ENCODE results near the gene FAM83E.

DNA sequence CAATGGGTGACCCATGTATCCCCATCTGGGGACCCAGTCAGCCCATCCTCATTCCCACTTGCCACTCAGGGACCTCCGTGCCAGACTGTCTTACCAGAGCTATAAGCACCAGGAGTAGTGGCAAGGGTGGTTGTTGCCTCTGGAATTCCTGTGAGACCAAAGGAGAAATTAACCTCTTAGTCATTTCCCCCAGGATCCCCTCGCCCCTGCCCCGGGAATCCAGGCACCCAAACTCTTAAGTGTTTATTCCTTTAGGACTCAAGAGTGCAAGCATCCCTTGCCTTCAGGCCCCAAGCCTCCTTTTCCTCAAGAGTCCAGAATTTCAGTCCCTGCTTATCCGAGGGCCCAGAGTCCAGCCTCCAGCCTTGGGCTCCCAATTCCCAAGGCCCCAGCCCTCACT is 48.8 kb upstream of the FAM83E start:
- TF ChIP-seq FOXM1 (IDR thresholded peaks at IDR 0.05; ENCODE audit: borderline replicate concordance): no peak
- TF ChIP-seq FOXK2 (IDR thresholded peaks at IDR 0.05): no peak
- no peak for TF ChIP-seq SP1 (IDR thresholded peaks at IDR 0.05)
- TF ChIP-seq TARDBP (IDR thresholded peaks at IDR 0.05): no peak
- no peak for TF ChIP-seq HDGF (IDR thresholded peaks at IDR 0.05; ENCODE audit: borderline replicate concordance)
- TF ChIP-seq CTBP1 (IDR thresholded peaks at IDR 0.05; ENCODE audit: borderline replicate concordance): no peak
- TF ChIP-seq ZNF384 (IDR thresholded peaks at IDR 0.05): no peak
- no peak for TF ChIP-seq FOXA1 (IDR thresholded peaks at IDR 0.05)
- TF ChIP-seq ELF4 (IDR thresholded peaks at IDR 0.05): no peak
- TF ChIP-seq BHLHE40 (IDR thresholded peaks at IDR 0.05; ENCODE audit: borderline replicate concordance): no peak
- TF ChIP-seq LEF1 (IDR thresholded peaks at IDR 0.05; ENCODE audit: borderline replicate concordance): no peak
